Measurements from ENCODE around the gene IL11.
"Not testable (repeated sequence)": the region's sequence is repeated elsewhere in the genome, so short reads cannot be mapped to it uniquely, and the experiment has no call there.

The IL11 gene

DNA sequence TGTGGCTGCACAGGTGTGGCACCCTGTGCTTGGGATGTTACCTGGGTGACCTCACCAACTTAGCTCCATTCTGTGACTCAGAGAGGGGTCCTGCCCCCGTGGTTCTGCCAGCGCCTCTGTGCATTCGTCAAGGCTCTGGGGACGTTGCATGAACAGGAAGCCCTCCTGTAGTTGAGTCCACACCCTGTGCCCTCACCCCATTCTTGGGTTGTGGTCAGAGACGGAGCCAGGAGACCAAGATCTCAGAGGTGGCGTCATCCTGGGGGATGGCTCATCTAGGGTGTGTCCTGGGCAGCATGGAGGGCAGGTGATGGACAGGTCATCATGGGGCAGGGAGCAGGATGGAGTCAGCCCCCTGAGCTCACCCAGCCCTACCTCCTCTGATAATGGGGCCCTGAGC lies 18.2 kb downstream of the IL11 start:
- DNase-seq (ENCODE audit: low spot score), result no peak

DNA sequence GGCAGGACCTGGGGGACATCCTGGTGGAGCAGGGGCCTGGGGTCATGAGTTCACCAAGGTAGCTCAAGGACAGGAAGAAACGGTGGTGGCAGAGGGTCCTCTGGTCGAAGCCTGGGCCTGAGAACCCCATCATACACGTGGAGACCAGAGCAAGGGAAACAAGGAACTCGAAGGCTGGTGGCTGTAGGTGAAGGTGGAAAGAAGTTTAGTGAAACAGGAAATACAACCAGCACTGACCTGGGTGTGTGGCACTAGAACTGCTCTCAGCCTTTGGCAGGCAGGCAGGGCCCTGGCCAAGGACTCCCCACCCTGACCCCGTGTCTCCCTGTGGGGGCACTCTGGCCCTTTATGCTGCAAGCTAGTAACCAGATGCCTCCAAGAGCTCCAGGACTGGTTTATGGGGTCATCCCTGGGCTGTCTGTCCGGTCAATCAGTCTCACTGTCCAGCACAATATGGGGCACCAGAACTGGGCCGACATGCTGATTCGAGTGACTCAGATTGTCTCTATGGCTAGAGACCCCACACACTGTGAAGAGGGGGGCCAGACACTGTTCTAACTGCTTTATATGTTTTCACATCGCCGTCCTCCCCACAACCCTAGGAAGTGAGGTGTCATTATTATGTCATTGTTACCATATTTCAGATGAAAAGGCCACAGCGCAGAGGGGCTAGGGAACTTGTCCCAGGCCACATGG lies 19.5 kb downstream of the IL11 start:
- DNase-seq (ENCODE audit: low spot score), result no peak

DNA sequence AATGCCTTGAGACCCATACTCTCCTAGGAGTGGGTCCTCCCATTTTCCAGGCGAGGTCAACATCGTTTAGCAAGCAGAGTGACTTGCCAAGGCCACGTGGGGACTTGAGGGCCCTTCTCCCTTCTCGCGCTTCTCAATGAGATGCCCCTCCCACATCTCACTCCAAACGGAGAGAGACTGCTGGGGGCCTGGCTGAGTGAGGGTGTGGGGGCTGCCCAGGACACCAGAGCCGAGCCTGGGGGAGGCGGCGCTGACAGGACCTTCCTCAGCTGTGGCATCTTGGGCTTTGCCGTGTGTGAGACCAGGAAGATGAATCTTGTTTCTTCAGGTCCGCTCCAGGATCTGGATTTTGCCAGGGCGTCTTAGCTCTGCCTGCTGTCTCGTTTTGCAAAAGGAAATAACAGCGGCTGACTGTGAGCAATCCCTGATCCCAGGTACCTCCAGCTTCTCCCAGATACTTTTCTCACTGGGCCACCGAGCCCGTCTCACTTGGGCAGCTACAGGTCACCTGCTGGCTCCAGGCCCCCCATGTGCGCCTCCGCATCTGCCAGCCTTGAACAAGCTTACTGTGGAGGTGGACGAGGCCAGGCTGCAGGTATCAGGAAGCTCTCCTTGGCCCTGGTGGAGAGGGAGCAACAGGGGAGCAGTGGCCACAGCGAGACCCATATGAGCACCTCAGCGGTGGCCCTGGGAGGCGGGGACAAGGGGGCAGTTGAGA lies 21.8 kb downstream of the IL11 start:
- DNase-seq (ENCODE audit: low spot score), result no peak

DNA sequence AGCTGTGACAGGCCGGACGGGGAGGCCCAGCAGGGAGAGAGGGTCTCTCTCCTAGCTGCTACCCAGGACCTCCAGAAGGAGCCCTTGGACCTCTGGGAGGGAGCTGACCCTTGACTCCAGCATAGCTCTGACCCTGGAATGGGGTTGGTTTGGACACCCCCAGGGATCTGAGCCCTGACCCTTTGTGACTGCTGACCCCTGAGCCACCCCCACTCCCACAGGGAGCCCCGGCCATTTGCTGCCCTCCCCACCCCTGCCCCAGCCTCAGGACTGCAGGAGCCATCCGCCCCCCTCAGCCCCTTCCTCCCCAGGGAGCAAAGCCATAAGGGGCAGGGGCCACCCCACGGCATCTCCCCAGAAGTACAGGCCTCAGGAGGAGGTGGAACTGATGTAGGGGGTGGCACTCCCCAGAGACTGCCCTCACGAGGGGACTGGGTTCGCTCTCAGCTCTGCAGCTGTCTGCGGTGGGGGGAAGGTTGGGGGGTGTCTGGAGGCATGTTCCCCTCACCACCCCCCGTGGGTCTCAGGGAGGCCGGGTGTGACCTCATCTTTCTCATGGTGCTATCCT lies 22.7 kb downstream of the IL11 start:
- no peak for DNase-seq (ENCODE audit: low spot score)

DNA sequence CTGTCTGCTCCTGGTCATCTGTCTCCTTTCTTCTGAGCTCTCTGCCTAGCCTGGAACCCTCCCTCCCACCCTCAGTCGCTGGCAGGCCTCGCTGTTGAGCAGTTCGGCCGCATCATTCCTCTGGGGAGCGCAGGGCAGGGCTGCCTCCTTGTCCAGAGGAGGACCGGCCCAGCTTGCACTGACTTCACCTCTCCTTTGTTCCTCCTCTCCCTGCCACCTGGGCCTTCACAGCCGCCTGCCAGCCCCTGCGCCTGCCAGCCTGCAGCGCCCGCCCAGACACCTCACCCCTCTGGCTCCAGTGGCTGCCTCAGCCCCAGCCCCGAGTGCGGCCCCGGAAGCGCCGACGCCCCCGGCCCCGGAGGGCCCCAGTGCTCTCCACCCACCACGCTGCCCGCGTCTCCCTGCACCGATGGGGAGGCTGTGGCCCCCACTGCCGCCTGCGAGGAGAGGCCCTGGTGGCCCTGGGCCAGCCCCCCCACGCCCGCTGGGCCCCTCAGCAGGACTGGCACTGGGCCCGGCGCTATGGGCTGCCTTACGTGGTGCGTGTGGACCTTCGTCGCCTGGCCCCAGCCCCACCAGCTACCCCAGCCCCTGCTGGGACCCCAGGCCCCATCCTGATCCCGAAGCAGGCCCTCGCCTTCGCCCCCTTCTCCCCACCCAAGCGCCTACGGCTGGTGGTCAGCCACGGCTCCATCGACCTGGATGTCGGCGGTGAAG lies 23.4 kb downstream of the IL11 start:
- DNase-seq (ENCODE audit: low spot score), result no peak

DNA sequence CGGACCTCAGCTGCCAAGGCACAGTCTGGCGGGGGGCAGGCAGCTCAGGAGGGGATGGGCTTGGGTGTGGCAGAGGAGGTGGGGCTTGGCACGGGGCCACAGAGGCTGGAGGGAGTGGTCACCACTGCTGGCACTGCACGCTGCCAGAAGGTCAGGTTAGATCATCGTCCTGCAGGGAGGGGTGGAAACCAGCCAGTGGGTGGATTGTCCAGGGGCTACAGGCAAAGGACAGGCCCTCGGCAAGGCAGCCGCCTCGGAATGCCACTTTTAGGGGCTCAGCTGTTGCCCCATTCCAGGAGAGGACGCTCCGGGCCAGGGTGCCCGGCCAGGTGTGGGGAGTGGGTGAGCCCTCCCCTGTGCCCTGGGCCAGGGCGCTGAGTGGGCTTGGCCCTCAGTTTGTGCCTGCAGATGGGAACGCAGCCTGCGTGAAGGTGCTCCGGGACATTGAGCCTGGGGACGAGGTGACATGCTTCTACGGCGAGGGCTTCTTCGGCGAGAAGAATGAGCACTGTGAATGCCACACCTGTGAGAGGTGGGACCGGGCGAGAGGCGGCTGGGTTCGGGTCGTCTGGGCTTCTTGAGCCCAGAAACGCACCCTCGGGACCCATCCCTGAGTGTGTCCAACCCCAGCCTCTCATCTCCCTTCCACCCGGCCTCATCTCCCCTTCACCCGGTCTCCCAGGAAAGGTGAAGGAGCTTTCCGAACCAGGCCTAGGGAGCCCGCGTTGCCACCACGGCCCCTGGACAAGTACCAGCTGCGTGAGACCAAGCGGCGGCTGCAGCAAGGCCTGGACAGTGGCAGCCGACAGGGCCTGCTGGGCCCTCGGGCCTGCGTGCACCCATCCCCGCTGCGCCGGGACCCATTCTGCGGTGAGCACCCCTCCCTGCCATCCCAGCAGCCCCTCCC lies 24.2 kb downstream of the IL11 start:
- DNase-seq (ENCODE audit: low spot score), result no peak

DNA sequence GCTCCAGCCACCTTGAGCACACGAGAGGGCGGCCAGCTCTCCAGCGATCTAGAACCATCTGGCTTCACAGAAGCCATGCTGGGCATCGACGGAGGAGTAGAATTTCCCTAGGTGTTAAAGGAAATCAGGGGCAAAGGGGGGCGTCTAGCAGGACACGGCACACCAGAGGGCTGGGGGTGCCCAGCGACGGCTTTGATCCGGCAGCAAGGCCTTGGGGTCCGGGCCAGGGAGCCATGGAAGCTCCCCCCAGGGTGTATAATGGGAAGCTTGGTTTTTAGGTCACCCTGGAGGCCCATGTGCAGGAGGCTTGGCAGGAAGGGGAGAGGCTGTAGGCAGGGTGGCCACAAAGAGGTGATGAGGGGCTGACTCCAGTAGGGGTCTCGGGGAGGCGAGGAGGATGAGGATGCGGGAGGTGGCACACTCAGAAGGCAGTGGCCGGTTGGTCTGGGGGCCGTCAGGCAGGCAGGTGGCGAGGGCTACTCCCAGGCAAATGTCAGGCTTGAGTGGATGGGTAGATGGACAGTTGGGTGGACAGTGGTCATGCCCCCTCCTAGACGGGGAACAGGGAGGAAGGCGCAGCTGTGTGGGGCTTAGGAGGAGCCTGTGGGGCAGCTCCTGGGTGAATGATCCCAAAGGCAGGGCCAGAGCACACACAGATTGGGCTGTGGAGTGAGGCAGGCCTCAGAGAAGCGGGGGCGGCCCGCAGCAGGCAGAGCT lies 25.0 kb downstream of the IL11 start:
- DNase-seq (ENCODE audit: low spot score), result no peak

DNA sequence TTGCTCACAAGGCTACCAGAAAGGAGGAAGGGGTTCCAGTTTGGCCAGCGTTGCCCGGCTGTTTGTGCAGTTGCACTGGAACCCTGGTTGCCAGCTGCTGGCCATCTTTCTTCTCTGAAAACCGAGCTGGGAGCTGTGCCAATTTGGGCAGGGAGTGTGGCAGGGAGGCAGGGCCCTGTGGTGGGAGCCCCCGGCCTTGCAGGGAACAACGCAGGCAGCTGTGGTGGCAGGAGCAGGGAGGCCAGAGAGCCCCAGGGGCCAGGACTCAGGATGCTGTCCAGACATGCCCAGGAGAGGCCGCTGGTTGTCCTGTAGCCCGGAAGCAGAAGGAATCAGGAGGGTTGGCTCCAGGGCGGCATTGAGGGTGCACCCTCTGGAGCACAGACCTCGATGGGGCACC lies 25.8 kb downstream of the IL11 start:
- no peak for DNase-seq (ENCODE audit: low spot score)

DNA sequence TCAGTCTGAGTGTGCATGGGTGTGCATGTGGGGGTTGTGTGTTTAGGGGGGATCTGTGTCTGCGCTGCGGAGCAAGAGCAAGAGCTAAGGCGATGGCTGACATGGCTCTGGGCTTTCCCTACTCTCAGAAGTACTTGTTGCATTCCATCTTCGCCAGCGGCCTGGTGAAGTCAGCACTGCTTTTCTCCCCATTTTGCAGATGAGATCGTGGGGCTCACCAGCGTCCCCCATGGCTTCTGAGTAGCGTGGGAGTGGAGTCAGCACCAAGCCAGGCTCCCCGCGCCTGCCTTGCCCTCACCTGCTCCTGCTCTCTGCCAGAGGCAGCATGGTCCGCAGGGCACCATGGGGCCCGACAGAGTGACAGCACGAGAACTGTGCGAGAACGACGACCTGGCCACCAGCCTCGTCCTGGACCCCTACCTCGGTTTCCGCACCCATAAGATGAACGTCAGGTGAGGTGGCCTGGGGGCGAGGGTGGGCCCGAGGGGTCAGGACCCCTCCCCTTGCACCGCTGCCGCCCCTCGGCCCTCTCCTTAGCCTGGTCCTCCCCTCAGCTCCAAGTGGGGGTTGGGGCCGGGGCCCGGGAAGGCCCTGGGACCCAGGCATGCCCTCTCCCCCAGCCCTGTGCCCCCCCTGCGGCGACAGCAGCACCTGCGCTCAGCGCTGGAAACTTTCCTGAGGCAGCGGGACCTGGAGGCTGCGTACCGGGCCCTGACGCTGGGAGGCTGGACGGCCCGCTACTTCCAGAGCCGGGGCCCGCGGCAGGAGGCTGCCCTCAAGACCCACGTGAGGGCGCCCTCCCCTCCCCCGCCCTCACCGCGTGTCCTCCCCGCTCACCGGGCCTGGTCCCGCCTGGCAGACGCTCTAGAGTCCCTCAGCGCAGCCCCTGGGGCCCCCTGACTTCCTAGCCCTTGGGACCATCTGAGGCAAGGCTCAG lies 28.4 kb downstream of the IL11 start:
- no peak for DNase-seq (ENCODE audit: low spot score)

DNA sequence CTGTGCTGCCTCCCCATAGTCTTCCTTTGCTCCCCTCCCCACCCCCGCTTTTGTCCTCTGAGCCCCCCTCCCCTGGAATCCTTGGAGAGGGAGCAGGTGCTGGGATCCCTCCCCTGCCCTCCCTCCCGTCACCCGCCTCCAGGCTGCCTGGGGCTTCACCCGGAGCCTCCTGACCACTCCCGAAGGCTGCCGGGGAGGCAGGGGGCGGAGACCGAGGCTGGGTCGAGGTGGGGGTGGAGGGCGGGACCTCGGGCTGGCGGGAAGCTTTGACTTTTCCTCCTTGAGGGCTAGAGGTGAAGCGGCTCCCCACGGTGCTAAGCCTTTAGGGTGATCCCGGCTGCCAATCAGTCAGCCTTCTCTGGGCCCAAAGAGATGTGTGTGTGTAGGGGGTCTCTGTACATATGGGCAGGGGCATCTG lies 29.1 kb downstream of the IL11 start:
- peak; percentile 48 for DNase-seq (ENCODE audit: low spot score)

DNA sequence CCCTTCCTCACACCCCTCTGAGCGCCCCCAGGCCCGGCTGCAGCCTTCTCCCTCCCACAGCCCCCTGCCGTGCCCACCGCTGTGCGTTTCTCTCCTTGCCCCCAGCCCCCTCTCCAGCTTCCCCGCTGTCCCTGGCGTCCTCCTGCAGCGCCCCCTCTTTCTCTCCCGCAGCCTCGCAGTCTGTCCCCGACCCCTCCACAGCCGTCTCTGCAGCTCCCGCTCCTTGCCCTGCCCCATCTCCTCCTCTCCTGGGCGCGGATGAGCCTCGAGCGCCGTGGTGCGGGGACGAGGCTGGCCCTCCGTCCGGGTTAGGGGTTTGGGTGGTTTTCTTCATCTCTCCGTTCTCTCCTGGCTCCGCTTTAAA lies 29.5 kb downstream of the IL11 start:
- no peak for DNase-seq (ENCODE audit: low spot score)

DNA sequence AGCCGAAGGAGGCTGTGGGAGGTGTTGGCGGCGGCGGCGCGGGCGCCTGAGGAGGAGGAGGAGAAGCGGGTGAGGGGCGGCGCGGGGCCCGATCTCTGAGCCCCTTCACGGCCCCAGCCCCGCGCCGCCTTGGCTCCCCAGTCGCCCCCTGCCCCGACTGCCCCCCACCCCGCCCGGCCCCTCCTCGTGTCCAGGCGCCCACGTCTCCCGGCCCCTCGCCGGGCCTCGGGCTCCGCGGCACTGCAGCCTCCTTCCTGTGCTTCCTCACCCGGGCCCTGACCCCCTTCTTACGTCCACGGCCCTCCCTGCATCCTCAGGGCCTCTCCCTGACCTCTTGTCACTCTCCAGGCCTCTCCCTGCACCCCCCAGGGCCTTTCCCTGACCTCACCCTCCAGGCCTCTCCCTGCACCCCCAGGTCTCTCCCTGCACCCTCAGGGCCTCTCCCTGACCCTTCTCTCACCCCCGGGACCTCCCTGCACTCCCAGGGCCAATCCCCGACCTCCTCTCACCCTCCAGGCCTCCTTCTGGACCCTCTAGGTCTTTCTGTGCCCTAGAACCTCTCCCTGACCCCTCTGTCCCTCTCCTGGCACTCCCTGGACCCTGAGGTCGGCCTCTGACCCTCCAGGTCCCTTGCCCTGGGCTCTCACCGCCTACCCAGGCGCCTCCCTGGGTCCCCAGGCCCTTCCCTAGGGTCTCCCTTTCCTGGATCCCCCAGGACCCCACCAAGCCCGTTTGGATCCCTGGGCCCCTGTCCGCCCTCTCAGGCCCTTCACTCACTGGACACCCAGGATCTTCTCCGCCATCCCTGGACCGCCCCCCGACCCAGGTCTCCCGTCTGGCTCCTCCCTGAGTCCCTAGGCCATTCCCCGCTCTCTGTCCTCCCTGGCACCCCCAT lies 30.1 kb downstream of the IL11 start:
- no peak for DNase-seq (ENCODE audit: low spot score)

DNA sequence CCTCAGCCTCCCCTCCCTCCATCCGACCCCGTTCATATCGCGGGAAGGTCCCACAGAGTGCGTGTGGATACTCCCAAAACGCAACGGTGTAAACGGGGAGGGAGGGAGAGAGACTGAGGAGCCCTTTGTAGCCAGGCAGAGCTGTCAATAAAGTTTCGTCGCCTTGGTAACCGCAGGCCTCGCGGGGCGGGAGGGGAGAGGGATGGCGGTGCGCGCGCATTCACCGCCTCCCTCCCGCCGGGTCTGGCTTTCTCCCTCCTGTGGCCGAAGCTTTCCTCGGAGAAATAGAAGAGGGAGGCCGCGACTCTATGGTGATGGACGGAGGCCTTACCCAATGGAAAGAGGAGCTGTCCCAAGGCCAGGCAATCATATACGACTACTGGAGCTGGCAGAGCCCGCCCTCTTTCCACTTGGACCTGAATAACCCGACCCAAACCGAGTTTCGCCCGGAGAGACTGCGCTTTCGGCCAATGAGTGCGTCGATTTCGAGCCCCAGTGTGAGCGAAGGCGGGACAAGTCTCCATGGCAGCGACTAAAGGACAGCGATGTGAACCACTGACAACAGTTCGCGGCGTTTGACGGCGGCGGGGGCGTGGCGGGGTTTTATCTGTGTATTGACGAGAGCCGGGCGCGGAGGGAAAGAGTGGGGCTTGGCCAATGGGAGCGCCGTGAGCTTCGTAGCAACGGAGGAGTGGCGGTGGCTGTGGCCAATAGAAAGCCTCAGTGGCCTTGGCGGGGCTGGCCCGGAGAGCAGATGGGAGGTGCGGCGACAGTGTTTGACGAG lies 31.0 kb downstream of the IL11 start, which contains the start of gene KMT5C:
TSS of gene KMT5C (plus strand) at position 772 of the 784 bp plus-strand sequence. CDS start 2,061 bp downstream, outside the sequence.
- peak; percentile 100 for DNase-seq (ENCODE audit: low spot score)

DNA sequence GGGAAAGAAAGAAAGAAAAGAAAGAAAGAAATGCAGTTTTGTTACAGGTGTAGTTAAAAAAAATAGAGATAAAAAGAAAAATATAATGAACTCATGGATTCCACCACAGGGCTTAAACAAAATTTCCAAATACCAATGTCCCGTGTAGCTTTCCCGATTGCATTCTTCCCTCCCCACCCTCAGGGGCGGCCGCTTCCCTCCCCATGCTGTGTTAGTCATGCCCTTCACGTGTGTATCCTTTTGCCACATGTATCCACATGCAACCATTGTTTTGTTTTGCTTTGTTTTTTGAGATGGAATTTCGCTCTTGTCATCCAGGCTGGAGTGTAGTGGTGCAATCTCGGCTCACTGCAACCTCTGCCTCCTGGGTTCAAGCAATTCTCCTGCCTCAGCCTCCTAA lies 34.2 kb downstream of the IL11 start:
- DNase-seq (ENCODE audit: low spot score), result no peak

DNA sequence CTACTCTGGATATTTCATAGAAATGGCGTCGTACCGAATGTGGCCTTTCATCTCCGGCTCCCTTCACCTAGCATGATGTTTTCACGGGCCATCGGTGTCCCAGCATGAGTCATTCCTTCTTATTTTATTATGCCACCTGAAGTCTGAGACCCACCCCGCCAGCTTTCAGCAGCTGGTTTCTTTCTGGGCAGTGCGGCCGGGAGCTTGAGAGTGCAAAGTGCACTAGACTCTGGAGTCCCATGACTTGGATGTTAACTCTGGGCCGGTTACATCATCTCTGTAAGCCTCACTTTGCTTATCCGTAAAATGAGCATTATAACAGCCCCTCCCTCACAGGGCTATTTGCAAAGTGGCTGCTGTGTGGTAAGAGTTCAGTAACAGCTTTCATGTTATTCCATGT lies 36.4 kb downstream of the IL11 start:
- no peak for DNase-seq (ENCODE audit: low spot score)

DNA sequence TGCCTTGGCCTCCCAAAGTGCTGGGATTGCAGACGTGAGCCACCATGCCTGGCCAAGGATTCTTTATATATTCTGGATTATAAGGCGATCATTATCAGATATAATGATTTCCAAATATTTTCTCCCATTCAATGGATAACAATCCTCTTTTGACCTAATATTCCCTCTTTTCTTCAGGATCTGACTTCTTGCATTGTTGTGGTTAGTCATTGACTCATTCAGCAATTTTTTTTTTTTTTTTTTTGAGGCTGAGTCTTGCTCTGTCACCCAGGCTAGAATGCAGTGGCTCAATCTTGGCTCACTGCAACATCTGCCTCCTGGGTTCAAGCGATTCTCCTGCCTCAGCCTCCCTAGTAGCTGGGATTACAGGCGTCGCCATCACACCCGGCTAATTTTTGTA lies 40.5 kb downstream of the IL11 start:
- DNase-seq (ENCODE audit: low spot score), result not testable (repeated sequence)

DNA sequence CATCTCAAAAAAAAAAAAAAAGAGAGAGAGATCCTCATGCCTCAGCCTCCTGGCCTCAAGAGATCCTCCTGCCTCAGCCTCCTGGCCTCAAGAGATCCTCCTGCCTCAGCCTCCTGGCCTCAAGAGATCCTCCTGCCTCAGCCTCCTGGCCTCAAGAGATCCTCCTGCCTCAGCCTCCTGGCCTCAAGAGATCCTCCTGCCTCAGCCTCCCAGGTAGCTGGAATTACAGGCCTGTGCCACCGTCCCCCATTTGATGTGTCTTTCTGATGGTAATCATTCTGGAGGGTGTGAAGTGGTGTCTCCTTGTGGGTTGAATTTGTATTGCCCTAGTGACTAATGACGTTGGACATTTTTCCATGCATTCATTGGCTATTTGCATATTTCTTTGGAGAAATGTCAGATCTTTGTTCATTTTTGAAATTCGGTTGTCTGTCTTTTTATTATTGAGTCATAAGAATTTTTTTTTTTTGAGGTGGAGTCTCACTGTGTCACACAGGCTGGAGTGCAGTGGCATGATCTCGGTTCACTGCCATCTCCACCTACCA lies 41.4 kb downstream of the IL11 start:
- DNase-seq (ENCODE audit: low spot score), result not testable (repeated sequence)

DNA sequence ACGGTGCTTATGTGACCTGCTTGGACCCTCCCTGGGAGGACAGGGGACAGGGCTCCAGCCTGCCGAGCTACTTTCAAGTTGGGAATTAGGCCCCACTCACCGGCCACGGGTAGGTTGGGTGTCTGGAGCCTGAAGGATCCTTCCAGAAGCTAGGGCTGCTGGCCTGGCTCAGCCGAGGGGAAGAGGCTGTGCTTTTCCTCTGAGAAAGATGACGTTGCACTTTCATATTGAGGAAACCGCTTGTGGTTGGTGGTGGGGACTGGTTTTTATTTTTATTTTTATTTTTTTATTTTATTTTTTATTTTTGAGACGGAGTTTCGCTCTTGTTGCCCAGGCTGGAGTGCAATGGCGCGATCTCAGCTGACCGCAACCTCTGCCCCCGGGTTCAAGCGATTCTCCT lies 45.1 kb downstream of the IL11 start, which contains the start of gene TMEM150B:
TSS of gene TMEM150B (minus strand) at position 170 of the 400 bp plus-strand sequence. CDS start 4,305 bp downstream, outside the sequence.
- no peak for DNase-seq (ENCODE audit: low spot score)

Data from CD4-positive, alpha-beta T cell treated with Interleukin-2 at 100 ng/mL for 4 hours (primary cell).